GM19025 (cell line): ENCODE measurements around the gene CDCA7L.
"Not testable (repeated sequence)": the region's sequence is repeated elsewhere in the genome, so short reads cannot be mapped to it uniquely, and the experiment has no call there.

Experiments
- ATAC-seq: cut with Tn5 transposase; IDR thresholded peaks from one replicate; pipeline ENCODE4 v1.9.1; 2021; ENCODE audit warnings: mild to moderate bottlenecking, low read depth, moderate library complexity; ENCODE audit not compliant: unreplicated experiment

CDCA7L gene

DNA sequence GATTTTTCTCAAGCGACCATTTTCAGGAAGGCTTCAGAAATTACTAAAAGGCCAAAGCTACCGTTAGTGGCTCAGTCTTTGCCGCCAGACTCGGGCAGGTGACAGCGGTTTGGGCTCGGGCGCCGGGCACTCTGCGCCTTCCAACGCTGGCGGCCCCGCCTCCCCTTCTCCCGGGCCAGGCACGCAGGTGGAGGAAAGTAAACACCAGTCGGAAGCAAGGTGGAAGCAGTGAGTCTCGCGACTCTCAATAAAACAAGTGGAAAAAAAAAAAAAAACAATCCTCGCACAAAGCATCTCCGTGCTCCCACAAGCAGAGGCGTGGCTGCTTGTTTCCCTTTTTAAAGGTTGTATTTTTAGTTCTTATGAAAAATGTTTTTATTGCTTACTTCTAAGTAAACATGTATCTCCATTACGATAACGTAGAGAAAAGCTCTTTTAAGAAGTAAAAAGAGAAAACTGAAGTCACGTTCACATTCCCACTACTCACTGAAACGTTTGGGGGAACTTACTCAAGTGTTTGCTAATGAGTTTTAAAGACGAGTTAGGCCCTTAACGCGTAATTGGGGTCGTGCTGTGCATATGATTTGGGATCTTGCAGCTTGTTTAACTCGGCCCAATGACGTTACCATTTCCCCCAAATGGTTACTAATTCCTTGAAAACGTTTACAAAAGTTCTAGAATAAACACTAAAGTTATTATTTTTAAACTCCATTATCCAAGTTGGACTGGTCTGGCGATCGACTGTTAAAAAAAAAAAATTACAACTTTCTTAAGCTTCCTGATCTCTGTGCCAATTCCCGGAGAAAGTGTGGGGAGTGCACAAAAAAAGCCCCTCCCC, 864 bp downstream of the CDCA7L start:
- no peak for ATAC-seq

DNA sequence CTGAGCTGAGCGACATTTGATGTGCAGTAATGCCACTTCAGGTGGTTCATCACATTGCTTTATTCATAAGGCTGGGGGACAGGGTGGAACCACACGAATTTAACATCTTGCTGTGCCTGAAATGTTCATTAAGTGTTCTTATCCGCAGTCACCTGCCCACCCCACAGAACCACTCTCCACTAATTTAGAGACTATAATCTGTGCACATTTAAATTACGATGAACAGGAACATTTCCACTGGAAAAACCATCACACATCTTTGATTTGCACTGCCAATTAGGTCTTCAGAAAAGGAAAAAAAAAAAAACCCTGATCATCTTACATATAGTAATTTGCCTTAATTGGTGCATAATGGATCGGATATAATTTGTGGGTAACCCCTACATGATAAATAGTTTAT, 2.3 kb downstream of the CDCA7L start:
- ATAC-seq, result no peak

DNA sequence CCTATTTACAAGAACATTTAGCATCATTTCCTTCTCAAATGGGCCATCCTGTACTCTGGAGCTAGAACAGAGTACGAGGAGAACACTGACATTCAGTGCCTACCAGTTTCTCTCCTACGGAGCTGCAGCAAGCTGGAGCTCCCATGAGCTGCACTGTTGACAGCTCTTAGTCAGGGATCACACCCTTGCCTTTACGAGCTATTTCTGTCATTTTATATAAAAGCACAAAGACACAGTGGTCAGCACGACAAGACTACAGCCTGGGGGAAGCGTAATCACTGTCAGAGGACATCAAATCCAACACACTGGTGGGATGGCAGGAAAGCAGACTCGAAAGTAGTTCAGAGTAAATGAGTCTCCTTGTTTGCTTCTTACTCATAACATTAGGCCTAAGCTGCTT, 2.7 kb downstream of the CDCA7L start:
- ATAC-seq, result no peak

DNA sequence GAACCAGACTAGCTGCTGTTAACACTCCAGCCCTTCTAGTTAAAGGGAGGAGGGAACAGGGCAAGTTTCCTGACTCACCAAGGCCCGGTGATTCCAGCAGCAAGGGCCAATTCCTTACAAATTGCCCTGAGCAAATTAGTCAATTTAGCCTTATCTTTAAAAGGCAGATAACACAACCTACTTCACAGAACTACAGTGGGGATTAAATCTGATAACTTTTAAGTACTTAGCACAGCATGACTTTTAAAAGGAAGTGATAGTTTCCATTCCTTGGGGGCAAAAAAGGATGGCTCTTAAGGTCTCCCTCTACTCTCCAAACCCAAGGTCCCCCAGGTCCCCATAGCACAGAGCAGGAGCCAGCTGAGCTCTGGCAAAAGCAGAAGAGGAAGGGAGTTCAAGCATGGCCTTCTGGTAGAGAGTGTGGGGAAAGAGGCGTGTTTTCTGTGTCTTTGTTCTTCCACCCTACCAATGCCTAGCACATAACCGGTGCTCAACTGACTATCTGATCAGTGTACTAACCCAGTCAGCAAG, 4.0 kb downstream of the CDCA7L start:
- ATAC-seq, result no peak

DNA sequence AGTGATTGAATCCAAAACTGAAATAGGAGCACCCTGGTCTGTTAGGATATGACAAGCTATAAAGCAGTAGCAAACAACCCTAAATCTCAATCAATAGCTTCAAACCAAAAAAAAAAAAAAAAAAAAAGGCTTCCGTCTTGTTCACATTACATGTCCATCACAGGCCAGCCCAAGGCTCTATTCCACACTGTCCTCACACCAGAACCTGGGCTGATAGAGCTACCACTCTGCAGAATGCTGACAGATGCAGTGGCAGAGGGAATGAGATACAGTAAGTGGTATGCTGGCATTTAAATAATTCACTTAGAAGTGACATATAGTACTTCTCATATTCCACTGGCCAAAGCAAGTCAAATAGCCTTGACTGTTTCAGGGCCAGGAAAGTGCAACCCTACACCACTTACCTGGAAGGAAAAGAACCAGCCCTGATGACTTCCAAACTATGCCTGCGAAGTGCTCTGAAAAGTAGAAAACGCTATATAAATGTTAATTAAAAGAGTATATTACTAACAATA, 5.8 kb downstream of the CDCA7L start:
- ATAC-seq, result no peak

DNA sequence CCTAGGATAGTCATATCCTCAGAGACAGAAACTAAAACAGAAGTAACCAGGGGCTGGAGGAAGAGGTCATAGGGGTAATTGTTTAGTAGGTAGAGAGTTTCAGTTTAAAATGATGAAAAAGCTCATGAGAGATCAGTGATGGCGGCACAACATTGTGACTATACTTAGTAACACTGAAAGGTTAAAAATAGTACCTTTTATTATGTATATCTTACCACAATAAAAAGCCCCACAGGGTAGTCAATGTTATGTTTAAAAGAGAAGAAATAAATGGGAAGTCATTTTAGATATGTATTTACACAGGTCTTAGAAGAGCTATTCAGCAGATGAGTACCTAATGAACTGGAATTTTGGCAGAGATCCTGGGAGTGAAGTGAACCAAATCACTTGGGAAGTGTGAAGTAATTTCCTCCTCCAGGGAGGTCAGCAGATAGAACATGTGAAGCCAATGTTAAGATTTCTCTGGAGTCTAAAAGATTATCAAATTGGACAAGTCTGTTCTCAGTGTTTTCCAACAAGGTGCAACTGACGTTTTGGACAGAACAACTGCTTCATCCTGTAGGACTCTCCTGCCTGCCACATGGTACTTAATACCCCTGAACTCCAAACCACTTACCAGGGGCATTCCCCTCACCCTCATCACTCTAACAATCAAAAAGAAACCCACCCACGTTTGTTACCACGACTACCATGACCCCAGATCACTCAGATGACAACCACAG, 6.4 kb downstream of the CDCA7L start:
- ATAC-seq, result peak; percentile 80

DNA sequence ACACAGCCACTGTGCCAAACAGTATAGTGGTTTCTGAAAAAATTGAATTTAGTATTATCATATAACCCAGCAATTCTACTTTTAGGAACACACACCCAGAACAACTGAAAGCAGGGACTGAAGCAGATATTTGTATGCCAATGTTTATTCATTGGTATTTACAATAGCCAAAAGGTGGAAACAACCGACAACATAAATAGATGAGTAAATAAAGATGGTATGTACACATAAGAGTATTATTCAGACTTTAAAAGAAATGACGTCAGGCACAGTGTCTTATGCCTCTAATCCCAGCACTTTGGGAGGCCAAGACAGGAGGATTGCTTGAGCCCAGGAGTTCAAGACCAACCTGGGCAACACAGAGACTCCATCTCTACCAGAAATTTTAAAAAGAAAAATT, 7.2 kb downstream of the CDCA7L start:
- no peak for ATAC-seq

DNA sequence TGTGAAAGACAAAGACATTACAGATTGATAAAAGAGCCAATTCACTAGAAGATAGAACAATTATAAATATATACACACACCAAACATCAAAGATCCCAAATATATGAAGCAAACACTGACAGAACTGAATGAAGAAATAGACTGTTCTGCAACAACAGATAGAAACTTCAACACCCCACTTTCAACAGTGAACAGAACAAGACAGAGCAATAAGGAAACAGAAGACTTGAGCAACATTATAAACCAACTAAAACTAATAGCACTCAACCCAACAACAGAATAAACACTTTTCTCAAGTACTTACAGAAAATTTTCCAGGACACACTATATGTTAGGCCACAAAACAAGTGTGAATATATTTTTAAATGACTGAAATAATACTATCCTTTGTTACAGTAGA, 10.9 kb downstream of the CDCA7L start:
- no peak for ATAC-seq

DNA sequence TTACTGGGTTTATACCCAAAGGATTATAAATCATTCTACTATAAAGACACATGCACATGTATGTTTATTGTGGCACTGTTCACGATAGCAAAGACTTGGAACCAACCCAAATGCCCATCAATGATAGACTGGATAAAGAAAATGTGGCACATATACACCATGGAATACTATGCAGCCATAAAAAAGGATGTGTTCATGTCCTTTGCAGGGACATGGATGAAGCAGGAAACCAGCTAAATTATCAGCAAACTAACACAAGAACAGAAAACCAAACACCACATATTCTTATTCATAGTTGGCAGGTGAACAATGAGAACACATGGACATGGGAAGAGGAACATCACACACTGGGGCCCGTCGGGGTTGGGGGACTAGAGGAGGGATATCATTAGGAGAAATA, 12.4 kb downstream of the CDCA7L start:
- not testable (repeated sequence) for ATAC-seq

DNA sequence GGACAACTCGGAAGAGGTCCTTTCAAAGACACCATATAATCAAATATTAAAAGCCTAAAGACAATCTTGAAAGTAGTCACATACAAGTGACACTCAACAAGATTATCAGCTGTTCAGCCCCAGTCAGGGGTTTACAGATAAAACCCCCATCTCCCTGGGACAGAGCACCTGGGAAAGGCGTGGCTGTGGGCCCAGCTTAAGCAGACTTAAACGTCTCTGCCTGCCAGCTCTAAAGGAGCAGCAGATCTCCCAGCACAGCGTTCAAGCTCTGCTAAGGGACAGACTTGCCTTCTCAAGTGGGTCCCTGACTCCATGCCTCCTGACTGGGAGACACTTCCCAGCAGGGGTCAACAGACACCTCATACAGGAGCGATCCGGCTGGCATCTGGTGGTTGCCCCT, 18.0 kb downstream of the CDCA7L start:
- ATAC-seq, result no peak

DNA sequence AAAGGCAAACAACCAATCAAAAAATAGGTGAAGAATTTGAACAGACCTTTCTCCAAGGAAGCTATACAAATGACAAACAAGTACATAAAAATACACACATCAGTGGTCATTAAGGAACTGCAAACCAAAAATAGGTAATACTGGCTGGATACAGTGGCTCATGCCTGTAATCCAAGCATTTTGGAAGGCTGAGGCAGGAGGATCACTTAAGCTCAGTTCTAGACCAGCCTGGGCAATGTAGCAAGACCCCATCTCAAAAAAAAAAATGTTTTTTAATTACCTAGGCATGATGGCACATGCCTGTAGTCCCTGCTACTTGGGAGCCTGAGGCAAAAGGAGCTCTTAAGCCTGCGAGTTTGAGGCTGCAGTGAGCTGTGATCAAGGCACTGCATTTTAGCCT, 19.3 kb downstream of the CDCA7L start:
- no peak for ATAC-seq

DNA sequence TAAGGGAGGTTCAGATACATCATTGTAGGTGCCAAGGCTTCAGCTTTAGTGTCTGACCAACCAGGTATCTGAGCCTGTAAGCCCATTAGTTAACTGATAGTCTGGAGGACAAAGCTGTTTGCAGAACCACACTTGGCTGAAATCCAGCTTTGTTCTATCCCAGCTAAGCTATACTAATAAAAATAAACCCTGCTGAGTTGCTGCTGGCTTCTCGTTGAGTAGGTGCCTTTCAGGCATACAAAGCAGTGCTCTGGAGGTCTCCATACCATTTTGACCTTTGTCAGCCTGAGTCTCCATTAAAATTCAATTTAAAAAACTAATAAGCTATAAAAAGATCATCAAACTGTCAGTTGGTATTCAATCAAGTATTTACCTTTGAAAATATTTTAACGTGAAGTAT, 22.0 kb downstream of the CDCA7L start:
- ATAC-seq, result no peak

DNA sequence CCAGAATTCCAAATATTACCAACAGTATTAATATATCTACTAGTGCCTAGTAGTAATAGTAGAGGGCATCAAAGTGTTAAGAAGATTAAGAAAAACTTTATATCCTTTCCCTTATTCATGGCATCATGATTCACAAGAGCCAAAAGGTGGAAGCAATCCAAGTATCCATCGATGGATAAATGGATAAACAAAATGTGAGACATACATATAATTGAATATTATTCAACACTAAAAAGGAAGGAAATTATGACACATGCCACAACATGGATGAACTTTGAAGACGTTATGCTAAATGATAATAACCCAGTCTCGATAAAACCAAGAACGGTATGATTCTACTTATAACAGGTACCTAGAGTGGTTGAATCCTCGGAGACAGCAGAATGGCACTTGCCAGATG, 23.1 kb downstream of the CDCA7L start:
- ATAC-seq, result no peak

DNA sequence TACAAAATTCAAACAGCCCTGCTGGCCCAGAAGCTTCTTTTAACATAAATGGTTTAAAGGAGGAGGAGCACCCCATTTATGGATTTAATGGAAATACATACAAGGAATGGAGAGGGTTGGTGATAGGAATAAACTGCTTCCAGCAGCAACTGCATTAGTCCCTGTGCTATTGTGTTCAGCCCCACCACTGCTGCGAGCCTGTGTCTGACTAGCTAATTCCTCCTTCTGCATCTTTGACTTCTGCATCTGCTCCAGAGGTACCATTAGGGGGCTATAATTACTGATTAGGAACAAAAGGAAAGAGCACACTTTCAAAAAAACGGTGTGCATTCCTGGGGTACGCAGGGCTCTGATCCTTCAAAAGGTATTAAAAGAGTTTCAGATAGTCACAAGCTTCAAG, 24.8 kb downstream of the CDCA7L start:
- no peak for ATAC-seq

DNA sequence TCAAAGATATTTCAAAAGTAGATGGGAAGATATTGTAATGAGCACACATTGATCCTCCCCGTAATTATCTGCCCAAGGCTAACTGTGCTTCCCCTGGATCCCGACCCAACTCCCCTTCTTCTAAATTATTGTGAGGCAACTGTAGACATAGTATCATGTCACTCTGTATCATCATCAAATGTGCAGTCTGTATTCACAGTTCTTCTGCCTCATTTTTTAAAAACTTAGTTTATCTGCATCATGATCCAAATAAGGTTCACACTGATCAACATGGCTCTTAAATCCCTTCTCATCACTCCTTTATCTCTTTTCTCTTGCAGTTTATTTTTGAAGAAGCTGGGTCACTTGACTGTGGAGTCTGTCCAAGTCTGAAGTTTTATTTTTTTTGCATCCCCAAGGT, 27.5 kb downstream of the CDCA7L start:
- no peak for ATAC-seq

DNA sequence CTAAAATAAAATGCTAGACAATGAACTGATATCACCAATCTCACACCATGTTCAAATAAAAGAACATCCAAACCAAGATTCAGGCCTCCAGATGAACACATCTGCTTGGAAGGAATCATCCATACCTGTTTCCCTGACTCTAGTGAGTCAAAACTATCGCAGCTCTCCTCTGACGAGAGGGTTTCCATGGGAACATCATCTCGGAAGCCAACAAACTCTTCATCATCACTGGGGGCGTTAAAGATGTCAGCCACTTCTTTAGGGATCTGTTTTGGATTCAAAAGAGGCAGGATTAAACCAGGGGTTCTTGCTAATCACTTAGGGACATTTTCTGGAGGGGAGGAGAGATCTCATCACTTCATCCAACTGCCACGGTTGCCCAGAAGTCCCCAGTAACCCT, 29.1 kb downstream of the CDCA7L start:
- no peak for ATAC-seq

DNA sequence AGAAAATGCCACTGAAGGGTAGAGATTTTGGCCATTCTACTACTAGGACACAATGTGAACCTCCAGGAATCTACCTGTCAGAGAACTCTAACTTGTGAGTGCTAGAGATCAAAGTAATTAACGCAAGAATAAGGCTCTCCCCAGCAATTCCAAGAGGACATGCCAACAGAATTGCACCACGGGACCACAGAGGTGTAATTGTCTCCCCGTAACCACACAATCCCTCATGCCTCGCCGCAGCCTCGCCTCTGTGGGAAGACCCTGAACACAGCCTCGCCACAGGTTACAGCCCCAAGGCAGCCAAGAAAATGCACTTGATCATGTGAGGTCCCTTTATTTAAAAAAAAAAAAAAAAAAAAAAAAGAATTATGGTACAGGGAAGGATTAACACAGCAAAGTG, 29.5 kb downstream of the CDCA7L start:
- ATAC-seq, result no peak

DNA sequence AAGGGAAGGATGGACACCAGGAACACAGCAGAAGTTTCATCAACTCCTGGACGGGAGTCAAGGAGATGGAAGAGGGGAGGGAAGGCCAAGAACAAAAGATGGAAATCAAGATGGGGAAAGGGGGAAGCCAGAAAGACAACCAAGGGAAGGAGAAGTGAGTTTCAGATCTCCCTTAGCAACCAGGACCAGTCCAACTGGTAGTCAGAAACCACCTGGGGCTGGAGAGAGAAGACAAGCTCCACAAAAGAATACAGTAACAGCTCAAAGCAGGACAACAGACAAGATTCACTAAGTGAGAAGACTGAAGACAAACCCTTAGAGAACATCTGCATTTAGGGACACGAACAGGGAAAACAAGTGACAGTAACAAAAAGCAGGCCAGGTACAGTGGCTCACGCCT, 30.6 kb downstream of the CDCA7L start:
- no peak for ATAC-seq

DNA sequence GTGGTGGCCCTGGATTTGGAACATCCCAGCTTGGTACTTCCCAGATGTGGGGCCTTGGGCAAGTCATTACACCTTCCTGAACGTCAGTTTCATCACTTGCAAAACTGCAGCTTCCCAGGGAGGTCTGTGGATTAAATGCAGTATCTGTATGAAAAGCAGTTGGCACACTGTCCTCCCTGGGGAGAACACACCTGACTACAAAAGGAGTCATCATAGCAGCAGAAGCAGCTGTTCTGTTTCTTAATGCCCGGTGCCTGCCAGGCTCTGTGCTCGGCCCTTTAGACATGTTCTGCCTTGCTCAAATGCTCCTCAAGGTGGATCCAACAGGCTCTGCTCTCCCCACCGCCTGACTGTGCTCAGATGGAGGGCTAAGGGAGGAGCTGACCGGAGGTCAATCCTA, 31.0 kb downstream of the CDCA7L start:
- ATAC-seq, result no peak

DNA sequence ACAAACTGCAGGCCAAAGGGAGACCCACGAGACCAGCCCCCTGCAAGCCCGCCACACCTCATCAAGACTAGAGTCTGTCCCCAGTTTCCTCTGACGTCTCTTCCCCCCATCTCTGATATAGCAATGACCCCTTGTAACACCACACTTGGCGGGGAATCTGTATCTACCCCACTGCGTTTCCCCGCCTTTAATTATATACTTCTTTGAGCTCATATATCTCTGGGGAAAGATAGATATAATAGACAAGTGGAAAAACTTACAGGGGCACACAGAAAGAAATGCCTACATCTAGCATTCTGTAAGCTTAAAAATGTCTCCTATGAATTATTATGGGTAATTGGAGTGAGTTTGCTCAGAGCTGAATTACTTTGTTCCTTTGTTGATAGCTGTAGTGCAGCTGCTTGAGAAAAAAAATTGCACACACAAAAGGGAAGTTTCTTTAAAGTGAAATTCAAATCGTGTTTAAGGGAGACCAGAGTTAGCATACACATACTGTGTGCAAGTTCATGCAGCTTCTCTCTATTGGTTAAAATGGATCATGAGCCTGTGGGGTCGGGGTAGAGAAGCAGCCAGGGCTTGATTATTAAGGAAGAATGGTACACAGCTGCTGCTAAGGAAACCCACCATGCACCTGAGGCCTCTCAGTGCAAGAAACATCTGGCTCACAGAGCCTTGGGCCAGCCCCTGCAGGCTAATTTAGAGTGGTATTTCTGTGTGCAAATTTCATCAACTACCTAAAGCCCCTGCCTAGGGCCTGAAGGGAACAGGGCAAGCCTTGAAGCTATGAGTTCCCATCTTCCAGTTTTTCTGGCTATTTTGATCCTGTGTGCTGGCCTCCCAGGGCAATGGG, 32.5 kb downstream of the CDCA7L start:
- no peak for ATAC-seq

DNA sequence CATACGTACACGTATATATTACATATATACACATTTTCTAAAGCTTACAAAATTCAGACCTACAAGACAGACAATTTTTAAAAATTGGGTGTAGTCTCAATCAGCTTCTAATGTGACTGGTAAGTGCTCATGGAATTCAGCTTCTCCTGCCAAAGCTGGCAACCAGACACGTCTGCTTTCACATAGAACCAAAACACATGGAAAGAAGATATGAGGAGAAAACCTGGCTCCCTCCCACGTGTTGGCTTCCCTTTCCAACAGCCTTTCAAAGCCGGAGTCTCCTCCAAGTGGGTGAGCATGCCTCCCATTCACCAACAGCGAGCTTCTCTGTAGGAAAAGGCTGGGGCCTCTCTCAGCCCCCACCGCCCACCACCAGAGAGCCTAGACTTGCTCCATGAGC, 33.4 kb downstream of the CDCA7L start:
- no peak for ATAC-seq
